ENCODE measurements around the gene MRPS25. TPM values are rescaled to one million over a fixed set of nuclear protein-coding genes. Genes with fewer than 3 reads are reported as not detected.

Gene MRPS25
- polyA plus RNA-seq, 1 of the 3 experiments (the other 2 are of a cell fraction), result 41.5 TPM

DNA sequence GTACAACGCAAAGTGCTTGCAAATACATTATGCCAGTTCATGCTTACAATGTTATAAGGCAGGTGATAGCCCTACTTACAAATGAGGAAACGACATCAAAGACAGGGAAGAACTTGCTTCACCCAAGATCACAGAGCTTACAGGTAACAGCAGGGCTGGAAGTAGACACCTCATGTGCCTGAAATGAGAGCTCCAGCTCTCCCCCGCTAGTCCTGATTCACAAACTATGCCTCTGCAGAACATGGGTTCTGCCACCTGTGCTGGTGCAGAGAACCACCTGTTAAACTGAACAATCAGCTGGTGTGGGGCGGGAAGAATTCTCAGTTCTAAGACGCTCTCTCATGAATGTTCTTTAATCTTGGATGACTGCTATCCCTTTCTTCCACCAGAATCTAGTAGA, 26.5 kb upstream of the MRPS25 start:
- H3K9ac ChIP-seq, result no peak overlapping the region
- H3K27ac ChIP-seq (ENCODE audit: low read depth in 2 of 2, low read length in 1 of 2), result no peak overlapping the region
- TF ChIP-seq ELF1 (IDR thresholded peaks at IDR 0.05) (no peak), TAF1 (IDR thresholded peaks at IDR 0.05; ENCODE audit: borderline replicate concordance, low read depth, low read length) (no peak), SIN3A (IDR thresholded peaks at IDR 0.05; ENCODE audit: borderline replicate concordance, low read depth, low read length) (no peak), GABPA (IDR thresholded peaks at IDR 0.05; ENCODE audit: low read depth) (no peak), NRF1 (IDR thresholded peaks at IDR 0.05; ENCODE audit: low read depth, low read length) (no peak), MEF2A (IDR thresholded peaks at IDR 0.05; ENCODE audit: borderline replicate concordance, low read depth) (no peak), RCOR1 (IDR thresholded peaks at IDR 0.05; ENCODE audit: low read length) (no peak), RXRA (IDR thresholded peaks at IDR 0.05; ENCODE audit: borderline replicate concordance, low read depth) (no peak), EP300 (IDR thresholded peaks at IDR 0.05; ENCODE audit: borderline replicate concordance in 1 of 2, low read depth in 1 of 2, low read length in 1 of 2) (no peak)
- TF ChIP-seq, protein P1, sequence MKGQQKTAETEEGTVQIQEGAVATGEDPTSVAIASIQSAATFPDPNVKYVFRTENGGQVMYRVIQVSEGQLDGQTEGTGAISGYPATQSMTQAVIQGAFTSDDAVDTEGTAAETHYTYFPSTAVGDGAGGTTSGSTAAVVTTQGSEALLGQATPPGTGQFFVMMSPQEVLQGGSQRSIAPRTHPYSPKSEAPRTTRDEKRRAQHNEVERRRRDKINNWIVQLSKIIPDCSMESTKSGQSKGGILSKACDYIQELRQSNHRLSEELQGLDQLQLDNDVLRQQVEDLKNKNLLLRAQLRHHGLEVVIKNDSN (IDR thresholded peaks at IDR 0.05; ENCODE audit: borderline replicate concordance, low read depth), result no peak
- TF ChIP-seq, protein P2, sequence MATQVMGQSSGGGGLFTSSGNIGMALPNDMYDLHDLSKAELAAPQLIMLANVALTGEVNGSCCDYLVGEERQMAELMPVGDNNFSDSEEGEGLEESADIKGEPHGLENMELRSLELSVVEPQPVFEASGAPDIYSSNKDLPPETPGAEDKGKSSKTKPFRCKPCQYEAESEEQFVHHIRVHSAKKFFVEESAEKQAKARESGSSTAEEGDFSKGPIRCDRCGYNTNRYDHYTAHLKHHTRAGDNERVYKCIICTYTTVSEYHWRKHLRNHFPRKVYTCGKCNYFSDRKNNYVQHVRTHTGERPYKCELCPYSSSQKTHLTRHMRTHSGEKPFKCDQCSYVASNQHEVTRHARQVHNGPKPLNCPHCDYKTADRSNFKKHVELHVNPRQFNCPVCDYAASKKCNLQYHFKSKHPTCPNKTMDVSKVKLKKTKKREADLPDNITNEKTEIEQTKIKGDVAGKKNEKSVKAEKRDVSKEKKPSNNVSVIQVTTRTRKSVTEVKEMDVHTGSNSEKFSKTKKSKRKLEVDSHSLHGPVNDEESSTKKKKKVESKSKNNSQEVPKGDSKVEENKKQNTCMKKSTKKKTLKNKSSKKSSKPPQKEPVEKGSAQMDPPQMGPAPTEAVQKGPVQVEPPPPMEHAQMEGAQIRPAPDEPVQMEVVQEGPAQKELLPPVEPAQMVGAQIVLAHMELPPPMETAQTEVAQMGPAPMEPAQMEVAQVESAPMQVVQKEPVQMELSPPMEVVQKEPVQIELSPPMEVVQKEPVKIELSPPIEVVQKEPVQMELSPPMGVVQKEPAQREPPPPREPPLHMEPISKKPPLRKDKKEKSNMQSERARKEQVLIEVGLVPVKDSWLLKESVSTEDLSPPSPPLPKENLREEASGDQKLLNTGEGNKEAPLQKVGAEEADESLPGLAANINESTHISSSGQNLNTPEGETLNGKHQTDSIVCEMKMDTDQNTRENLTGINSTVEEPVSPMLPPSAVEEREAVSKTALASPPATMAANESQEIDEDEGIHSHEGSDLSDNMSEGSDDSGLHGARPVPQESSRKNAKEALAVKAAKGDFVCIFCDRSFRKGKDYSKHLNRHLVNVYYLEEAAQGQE (IDR thresholded peaks at IDR 0.05; ENCODE audit: low read depth, low read length), result no peak
- TF ChIP-seq, protein P3, sequence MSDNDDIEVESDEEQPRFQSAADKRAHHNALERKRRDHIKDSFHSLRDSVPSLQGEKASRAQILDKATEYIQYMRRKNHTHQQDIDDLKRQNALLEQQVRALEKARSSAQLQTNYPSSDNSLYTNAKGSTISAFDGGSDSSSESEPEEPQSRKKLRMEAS (IDR thresholded peaks at IDR 0.05; ENCODE audit: low read depth), result no peak
- H3K9me2 ChIP-seq, result no peaks in the 10 kb centered on the region
- no peaks in the 10 kb centered on the region for H4K20me1 ChIP-seq (ENCODE audit: insufficient read depth)
- H3K27me3 ChIP-seq (ENCODE audit: insufficient read depth), result no peaks in the 10 kb centered on the region
- 93% methylated on average over 5 of the region's 5 CpGs for WGBS (ENCODE audit: low lambda C conversion rate)
- no peak overlapping the region for H2AFZ ChIP-seq (ENCODE audit: low read depth)
- H3K4me3 ChIP-seq (ENCODE audit: low read depth in 2 of 2, low read length in 1 of 2), result no peak overlapping the region
- no peaks in the 10 kb centered on the region for H3K9me3 ChIP-seq
- peaks cover 0 to 4% of the 10 kb centered on the region in 2 experiments; a peak in 1 of 4 replicates for H3K4me1 ChIP-seq (ENCODE audit: control insufficient read depth in 1 of 2, insufficient read depth in 2 of 2, low read depth in 1 of 2, low read length in 1 of 2)
- H3K4me2 ChIP-seq, result no peak overlapping the region
- peaks cover 8% of the 10 kb centered on the region; the same call in 1 of the 2 replicates for H3K79me2 ChIP-seq (ENCODE audit: insufficient read depth)
- ChIA-PET POLR2A (no interaction called here), CTCF (interaction anchor here (1.0 to 2.1 kb wide), 4 partner anchors 17 to 171 kb away, joined by 3 to 8 read pairs (median 4); no protein-coding TSS in a partner anchor)
- peaks cover 6% of the 10 kb centered on the region for H3F3A ChIP-seq (replicated peaks; ENCODE audit: insufficient read depth)
- DNase-seq, result no peak
- peaks cover 42 to 69% of the 10 kb centered on the region in 2 experiments for H3K36me3 ChIP-seq (replicated peaks in 1 of 2; ENCODE audit: control insufficient read depth in 1 of 2, insufficient read depth in 2 of 2, low read length in 1 of 2)

DNA sequence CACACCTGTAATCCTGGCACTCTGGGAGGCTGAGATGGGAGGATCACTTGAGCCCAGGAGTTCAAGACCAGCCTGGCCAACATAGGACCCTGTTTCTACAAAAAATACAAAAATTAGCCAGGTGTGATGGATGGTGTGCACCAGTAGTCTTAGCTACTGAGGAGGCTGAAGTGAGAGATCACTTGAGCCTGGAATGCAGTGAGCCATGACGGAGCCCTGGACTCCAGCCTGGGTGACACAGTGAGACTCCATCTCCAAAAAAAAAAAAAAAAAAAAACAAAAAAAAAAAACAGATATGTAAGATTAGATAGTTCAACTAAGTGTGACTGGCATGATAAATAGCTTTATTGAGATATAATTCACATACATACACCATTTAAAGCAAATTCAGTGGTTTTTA, 24.1 kb upstream of the MRPS25 start:
- ChIA-PET CTCF (interaction anchor here (0.8 to 1.0 kb wide), 2 partner anchors 8 to 179 kb away, joined by 3 read pairs; no protein-coding TSS in a partner anchor), POLR2A (interaction anchor here (1.4 kb wide), 1 partner anchor 10 kb away, joined by 4 read pairs; the partner anchor contains the start of gene RBSN)
- H4K20me1 ChIP-seq (ENCODE audit: insufficient read depth), result no peaks in the 10 kb centered on the region
- peaks cover 38 to 59% of the 10 kb centered on the region in 2 experiments for H3K36me3 ChIP-seq (replicated peaks in 1 of 2; ENCODE audit: control insufficient read depth in 1 of 2, insufficient read depth in 2 of 2, low read length in 1 of 2)
- H3K4me3 ChIP-seq (ENCODE audit: low read depth in 2 of 2, low read length in 1 of 2), result no peak overlapping the region
- H3K27me3 ChIP-seq (ENCODE audit: insufficient read depth), result no peaks in the 10 kb centered on the region
- H3K4me2 ChIP-seq, result no peak overlapping the region
- no peaks in the 10 kb centered on the region for H3K4me1 ChIP-seq (ENCODE audit: control insufficient read depth in 1 of 2, insufficient read depth in 2 of 2, low read depth in 1 of 2, low read length in 1 of 2)
- H3K9me3 ChIP-seq, result no peaks in the 10 kb centered on the region
- no peak for DNase-seq
- H3K9ac ChIP-seq, result no peak overlapping the region
- WGBS (ENCODE audit: low lambda C conversion rate), result 86% methylated on average over 1 of the region's 1 CpG
- H3K79me2 ChIP-seq (ENCODE audit: insufficient read depth), result no peaks in the 10 kb centered on the region
- H2AFZ ChIP-seq (ENCODE audit: low read depth), result no peak overlapping the region
- H3F3A ChIP-seq (replicated peaks; ENCODE audit: insufficient read depth), result peaks cover 6% of the 10 kb centered on the region
- TF ChIP-seq SIN3A (IDR thresholded peaks at IDR 0.05; ENCODE audit: borderline replicate concordance, low read depth, low read length), result no peak
- no peak for TF ChIP-seq EP300 (IDR thresholded peaks at IDR 0.05; ENCODE audit: borderline replicate concordance in 1 of 2, low read depth in 1 of 2, low read length in 1 of 2)
- TF ChIP-seq TEAD4 (IDR thresholded peaks at IDR 0.05; ENCODE audit: borderline replicate concordance, insufficient read depth), result no peak
- no peak for TF ChIP-seq USF2 (IDR thresholded peaks at IDR 0.05; ENCODE audit: borderline replicate concordance, low read depth, low read length)
- TF ChIP-seq POLR2AphosphoS5 (IDR thresholded peaks at IDR 0.05; ENCODE audit: low read depth, low read length), result no peak
- no peak for TF ChIP-seq FOXM1 (IDR thresholded peaks at IDR 0.05; ENCODE audit: low read depth)
- no peak for TF ChIP-seq RXRA (IDR thresholded peaks at IDR 0.05; ENCODE audit: borderline replicate concordance, low read depth)
- no peak for TF ChIP-seq SMC3 (IDR thresholded peaks at IDR 0.05; ENCODE audit: low read depth, low read length)
- TF ChIP-seq MEF2A (IDR thresholded peaks at IDR 0.05; ENCODE audit: borderline replicate concordance, low read depth), result no peak
- TF ChIP-seq TAF1 (IDR thresholded peaks at IDR 0.05; ENCODE audit: borderline replicate concordance, low read depth, low read length), result no peak
- no peak for TF ChIP-seq PBX3 (IDR thresholded peaks at IDR 0.05)
- H3K27ac ChIP-seq (ENCODE audit: low read depth in 2 of 2, low read length in 1 of 2), result no peak overlapping the region
- H3K9me2 ChIP-seq, result no peaks in the 10 kb centered on the region

Data from SK-N-SH (cell line).